ENCODE results near the gene CHRNA9.
"Not testable (repeated sequence)": the region's sequence is repeated elsewhere in the genome, so short reads cannot be mapped to it uniquely, and the experiment has no call there.

Gene CHRNA9

GRCh38 chr4:40334591-40335524, at the start of gene CHRNA9:
TSS of gene CHRNA9 (plus strand) at chr4:40335333. CDS start at chr4:40335468, 135 bp downstream.
- DNase-seq (ENCODE audit: extremely low spot score), result no peak
- TF ChIP-seq CTCF (IDR thresholded peaks at IDR 0.05; ENCODE audit: control extremely low read depth, extremely low read depth, low read depth, missing control alignments), result no peak
- CTCF ChIA-PET, result interaction anchor here (0.8 to 9.2 kb wide), 4 partner anchors 10 to 25 kb away, joined by 3 to 82 read pairs (median 14); no protein-coding TSS in a partner anchor
- POLR2A ChIA-PET, result interaction anchor here (0.6 kb wide), 1 partner anchor 505 kb away, joined by 7 read pairs; no protein-coding TSS in a partner anchor

GRCh38 chr4:40285692-40286091, 49.4 kb upstream of the CHRNA9 start:
- no peak for DNase-seq (ENCODE audit: extremely low spot score)
- CTCF ChIA-PET, result interaction anchor here (1.1 kb wide), 1 partner anchor 24 kb away, joined by 4 read pairs; no protein-coding TSS in a partner anchor

GRCh38 chr4:40288566-40288965, 46.6 kb upstream of the CHRNA9 start:
- POLR2A ChIA-PET, result no interaction called here
- CTCF ChIA-PET, result interaction anchor here (0.8 to 2.3 kb wide), 3 partner anchors 13 to 32 kb away, joined by 3 to 8 read pairs (median 3); no protein-coding TSS in a partner anchor
- TF ChIP-seq CTCF (IDR thresholded peaks at IDR 0.05; ENCODE audit: control extremely low read depth, extremely low read depth, low read depth, missing control alignments), result no peak
- DNase-seq (ENCODE audit: extremely low spot score), result no peak

More at GRCh38 chr4:40285692-40286091, 49.4 kb upstream of the CHRNA9 start:
- TF ChIP-seq CTCF (IDR thresholded peaks at IDR 0.05; ENCODE audit: control extremely low read depth, extremely low read depth, low read depth, missing control alignments), result no peak
- POLR2A ChIA-PET, result interaction anchor here (0.6 kb wide), 1 partner anchor 288 kb away, joined by 3 read pairs; no protein-coding TSS in a partner anchor

- ChIA-PET CTCF (interaction anchor here (1.0 to 4.3 kb wide), 5 partner anchors 14 to 36 kb away, joined by 3 to 13 read pairs (median 5); no protein-coding TSS in a partner anchor), POLR2A (no interaction called here)
- DNase-seq (ENCODE audit: extremely low spot score), result no peak
- no peak for TF ChIP-seq CTCF (IDR thresholded peaks at IDR 0.05; ENCODE audit: control extremely low read depth, extremely low read depth, low read depth, missing control alignments)
These were observed 45.6 kb upstream of the CHRNA9 start for GRCh38 chr4:40289366-40290188.

GRCh38 chr4:40290611-40291186, 44.4 kb upstream of the CHRNA9 start:
- POLR2A ChIA-PET; DNase-seq (ENCODE audit: extremely low spot score): not testable (repeated sequence)
- CTCF ChIA-PET, result interaction anchor here (1.0 to 4.3 kb wide), 4 partner anchors 17 to 35 kb away, joined by 3 to 13 read pairs (median 4); no protein-coding TSS in a partner anchor

GRCh38 chr4:40292313-40292759, 42.8 kb upstream of the CHRNA9 start:
- CTCF ChIA-PET, result interaction anchor here (2.7 to 4.3 kb wide), 3 partner anchors 17 to 25 kb away, joined by 8 to 13 read pairs (median 13); no protein-coding TSS in a partner anchor
- no peak for DNase-seq (ENCODE audit: extremely low spot score)
- POLR2A ChIA-PET, result no interaction called here
- TF ChIP-seq CTCF (IDR thresholded peaks at IDR 0.05; ENCODE audit: control extremely low read depth, extremely low read depth, low read depth, missing control alignments), result no peak

All from GM10248 (cell line).